IMR-90 (cell line): ENCODE measurements around the gene NRF1. TPM values are rescaled to one million over a fixed set of nuclear protein-coding genes. Genes with fewer than 3 reads are reported as not detected.
A peak's percentile ranks its signal among the peaks of the same experiment; 100 is the strongest.
"Not testable (repeated sequence)": the region's sequence is repeated elsewhere in the genome, so short reads cannot be mapped to it uniquely, and the experiment has no call there.

Experiments
- ATAC-seq: fragments of 200-7000 bp; cut with Tn5 transposase; 2 replicates; pipeline ENCODE4 v1.9.1; 2020; ENCODE audit warnings: low read depth, mild to moderate bottlenecking, moderate library complexity
- BruUV-seq: library from RNA; stranded (reverse); fragments of 400-500 nt; replicated peaks from 2 replicates; lab custom pipeline; 2021; lab: Mats Ljungman, UMichigan
- CTCF ChIA-PET: fragments of 300-600 bp; formaldehyde crosslinking; extraction: SDS; loops from one replicate; lab custom pipeline; 2021; ENCODE audit warnings: antibody characterized with exemption; lab: Yijun Ruan, JAX
- POLR2A ChIA-PET: fragments of 300-600 bp; sonication (Branson Sonifier 250); formaldehyde crosslinking; loops from one replicate; lab custom pipeline; 2022; ENCODE audit warnings: antibody characterized with exemption; ENCODE audit not compliant: unreplicated experiment; lab: Charles Lee
- DNase-seq: peaks from one replicate; pipeline ENCODE4 v3.0.0; 2013
- H2AFZ ChIP-seq: replicated peaks from 2 replicates; pipeline ENCODE3; 2013; ENCODE audit warnings: low read length, mild to moderate bottlenecking; ENCODE audit not compliant: poor library complexity
- H2AK5ac ChIP-seq: 2 replicates; pipeline ENCODE4 v1.6.1; 2013; ENCODE audit warnings: low read depth, low read length, inconsistent platforms
- H2AK9ac ChIP-seq: replicated peaks from 2 replicates; pipeline ENCODE3; 2013; ENCODE audit warnings: mild to moderate bottlenecking, low read depth, low read length, moderate library complexity; ENCODE audit not compliant: poor library complexity
- H2BK120ac ChIP-seq: 2 replicates; pipeline ENCODE4 v1.6.1; 2013; ENCODE audit warnings: low read depth, low read length, inconsistent platforms
- H2BK15ac ChIP-seq: 3 replicates; pipeline ENCODE4 v1.6.1; 2013; ENCODE audit warnings: low read depth, low read length, inconsistent platforms
- H2BK20ac ChIP-seq: 2 replicates; pipeline ENCODE4 v1.6.1; 2013; ENCODE audit warnings: low read depth, mild to moderate bottlenecking, inconsistent platforms, low read length, moderate library complexity
- H2BK5ac ChIP-seq: 2 replicates; pipeline ENCODE4 v1.6.1; 2013; ENCODE audit warnings: mild to moderate bottlenecking, low read depth, low read length, inconsistent platforms; ENCODE audit not compliant: poor library complexity, severe bottlenecking
- H3K14ac ChIP-seq: replicated peaks from 2 replicates; pipeline ENCODE4 v1.6.1; 2013; ENCODE audit warnings: low read depth, low read length, inconsistent platforms
- H3K18ac ChIP-seq: 2 replicates; pipeline ENCODE4 v1.6.1; 2013; ENCODE audit warnings: low read depth, low read length, control low read depth
- H3K23ac ChIP-seq: 2 replicates; pipeline ENCODE4 v1.6.1; 2013; ENCODE audit warnings: low read depth, low read length, inconsistent platforms
- H3K27ac ChIP-seq: 2 replicates; pipeline ENCODE4 v1.5.1; 2013; ENCODE audit warnings: mild to moderate bottlenecking, control low read depth, low read length; ENCODE audit not compliant: insufficient read depth
- H3K27me3 ChIP-seq: 2 replicates; pipeline ENCODE4 v1.6.1; 2013; ENCODE audit warnings: low read length; ENCODE audit not compliant: control insufficient read depth, insufficient read depth
- H3K36me3 ChIP-seq: 2 replicates; pipeline ENCODE4 v1.6.1; 2013; ENCODE audit warnings: low read length, mixed read lengths; ENCODE audit not compliant: control insufficient read depth, insufficient read depth
- H3K4ac ChIP-seq: 2 replicates; pipeline ENCODE4 v1.6.1; 2013; ENCODE audit warnings: low read depth, low read length, inconsistent platforms
- H3K4me1 ChIP-seq: 2 replicates; pipeline ENCODE4 v1.6.1; 2013; ENCODE audit warnings: low read length, mixed read lengths; ENCODE audit not compliant: control insufficient read depth, insufficient read depth
- H3K4me2 ChIP-seq: 2 replicates; pipeline ENCODE4 v1.6.1; 2013; ENCODE audit warnings: low read depth, mild to moderate bottlenecking, control low read depth, low read length, moderate library complexity
- H3K4me3 ChIP-seq: 2 replicates; pipeline ENCODE4 v1.5.1; 2013; ENCODE audit warnings: low read depth, mild to moderate bottlenecking, control low read depth, low read length, moderate library complexity; ENCODE audit not compliant: insufficient read depth
- H3K56ac ChIP-seq: 2 replicates; pipeline ENCODE4 v1.6.1; 2013; ENCODE audit warnings: low read length, inconsistent platforms; ENCODE audit not compliant: insufficient read depth; ENCODE audit errors: extremely low read depth
- H3K79me1 ChIP-seq, 2 experiments: 2 replicates each; pipeline ENCODE4 v1.6.1; 2013; ENCODE audit warnings: low read length in 2 of 2, inconsistent platforms in 1 of 2, low read depth in 1 of 2
- H3K9ac ChIP-seq: 2 replicates; pipeline ENCODE4 v1.6.1; 2013; ENCODE audit warnings: low read depth, low read length, control low read depth
- H3K9me1 ChIP-seq: 2 replicates; pipeline ENCODE4 v1.6.1; 2013; ENCODE audit warnings: low read length, inconsistent platforms; ENCODE audit not compliant: insufficient read depth
- H3K9me3 ChIP-seq: 2 replicates; pipeline ENCODE4 v1.6.1; 2013; ENCODE audit warnings: low read length; ENCODE audit not compliant: control insufficient read depth, insufficient read depth
- H4K20me1 ChIP-seq: 2 replicates; pipeline ENCODE4 v1.6.1; 2013; ENCODE audit warnings: low read length, inconsistent platforms; ENCODE audit not compliant: insufficient read depth
- H4K5ac ChIP-seq: 2 replicates; pipeline ENCODE4 v1.6.1; 2013; ENCODE audit warnings: mild to moderate bottlenecking, low read depth, low read length, control low read depth
- H4K8ac ChIP-seq, 2 experiments: 2 replicates each; pipeline ENCODE4 v1.6.1; 2013; ENCODE audit warnings: low read depth in 2 of 2, low read length in 2 of 2, control low read depth in 1 of 2, inconsistent platforms in 1 of 2
- H4K91ac ChIP-seq: 2 replicates; pipeline ENCODE4 v1.6.1; 2013; ENCODE audit warnings: low read depth, low read length, inconsistent platforms; ENCODE audit not compliant: insufficient read depth
- WGBS, 2 experiments: methylation state at CpG; one replicate each; pipeline versions ENCODE4 v1.1.5 to v1.1.7; 2013; ENCODE audit warnings: missing lambda C conversion rate in 2 of 2; ENCODE audit not compliant: insufficient read length in 1 of 2; ENCODE audit errors: extremely low coverage in 2 of 2; 5-methylcytosine and 5-hydroxymethylcytosine counted together
- dilution Hi-C: fragments of 300-500 bp; cut with HindIII; formaldehyde crosslinking; loops from one replicate; pipeline ENCODE4 v1.14.3; 2018; ENCODE audit warnings: low sequenced_read_pairs; ENCODE audit not compliant: unreplicated experiment
- in situ Hi-C: fragments of 300-500 bp; cut with MboI; formaldehyde crosslinking; loops from 3 replicates; pipeline ENCODE4 v1.14.3; 2019; ENCODE audit warnings: low sequenced_read_pairs, inconsistent platforms, mixed read lengths
- intact Hi-C: fragments of 100-400 bp; cut with micrococcal nuclease; formaldehyde crosslinking; loops from 2 replicates; pipeline ENCODE4 v1.10.0; 2022
- polyA plus RNA-seq, 3 experiments: library from polyadenylated mRNA; depleted of rRNA; stranded (reverse); fragments of >200 nt; gene quantifications; 2 replicates each; pipeline ENCODE4 v1.2.3, GENCODE V29; 2012; ENCODE audit warnings: low replicate concordance in 1 of 3
- total RNA-seq: library from RNA; depleted of rRNA; stranded (reverse); fragments of >200 nt; gene quantifications from 2 replicates; pipeline ENCODE4 v1.2.3, GENCODE V29; 2012

The NRF1 gene
- total and polyA plus RNA-seq, 2 of the 4 experiments (the other 2 are of a cell fraction), result 11.4 to 15.8 TPM

GRCh38 chr7:129596386-129596785 is 15.1 kb upstream of the NRF1 start:
- H2BK20ac ChIP-seq, dilution Hi-C loops, H2BK120ac ChIP-seq, POLR2A ChIA-PET, H3K4me1 ChIP-seq, H3K79me1 ChIP-seq, H3K9me1 ChIP-seq, H2BK5ac ChIP-seq, H3K27ac ChIP-seq, H3K56ac ChIP-seq, intact Hi-C loops, H4K8ac ChIP-seq, H3K4ac ChIP-seq, H3K27me3 ChIP-seq, CTCF ChIA-PET, H2AFZ ChIP-seq, H3K36me3 ChIP-seq, H4K5ac ChIP-seq, H3K14ac ChIP-seq, H2BK15ac ChIP-seq, H3K4me3 ChIP-seq, ATAC-seq, H3K4me2 ChIP-seq, H2AK9ac ChIP-seq, H2AK5ac ChIP-seq, H3K23ac ChIP-seq, H4K91ac ChIP-seq, H3K18ac ChIP-seq, BruUV-seq, in situ Hi-C loops, H3K9ac ChIP-seq, H3K9me3 ChIP-seq, H4K20me1 ChIP-seq: not testable (repeated sequence)
- peak; percentile 42 for DNase-seq
- no CpG with 5 or more reads among the region's 6 CpGs for WGBS, 2 experiments
